Thoracic aorta (tissue), 2 donors: ENCODE results near the gene DBET. TPM values are rescaled to one million over a fixed set of nuclear protein-coding genes. Genes with fewer than 3 reads are reported as not detected.
"Not testable (repeated sequence)": the region's sequence is repeated elsewhere in the genome, so short reads cannot be mapped to it uniquely, and the experiment has no call there.

Experiments used
- ATAC-seq: fragments of 150-250 bp; one replicate; pipeline ENCODE4 v1.8.0; 2017; ENCODE audit warnings: low read depth; ENCODE audit not compliant: insufficient number of reproducible peaks, low FRiP score
- DNase-seq: peaks from one replicate; pipeline ENCODE4 v3.0.0-alpha.2; 2020; ENCODE audit warnings: low spot score
- H3K27ac ChIP-seq, 2 donors: fragments of 200-600 bp; sonication (generic); 1 replicate in 1 of 2; 2 replicates in 1 of 2; pipeline ENCODE4 v1.5.1; 2016; ENCODE audit warnings: mild to moderate bottlenecking in 2 of 2, moderate library complexity in 2 of 2
- H3K27me3 ChIP-seq: fragments of 200-600 bp; sonication (generic); replicated peaks from 2 replicates; pipeline ENCODE4 v1.6.0; 2016; ENCODE audit warnings: mild to moderate bottlenecking; ENCODE audit not compliant: insufficient read depth
- H3K36me3 ChIP-seq: fragments of 200-600 bp; sonication (generic); one replicate; pipeline ENCODE4 v1.5.1; 2016
- H3K4me1 ChIP-seq, 2 donors: fragments of 200-600 bp; sonication (generic); 1 replicate in 1 of 2; 2 replicates in 1 of 2; pipeline versions ENCODE4 v1.5.1 to v1.6.0; 2016; ENCODE audit warnings: low read depth in 2 of 2, mild to moderate bottlenecking in 1 of 2; ENCODE audit not compliant: control insufficient read depth in 1 of 2
- H3K4me3 ChIP-seq: fragments of 200-600 bp; sonication (generic); 2 replicates; pipeline ENCODE4 v1.5.1; 2016; ENCODE audit warnings: mild to moderate bottlenecking
- H3K9me3 ChIP-seq: fragments of 200-600 bp; sonication (generic); 2 replicates; pipeline ENCODE4 v1.5.1; 2016
- total RNA-seq, 2 donors: library from RNA; depleted of rRNA; stranded (reverse); fragments of >200 nt; gene quantifications; one replicate each; pipeline versions ENCODE4 v1.1.0 to v1.2.3, GENCODE V29; 2016
- TF ChIP-seq, protein P1 (sequence below): fragments of 200-600 bp; sonication (generic); IDR thresholded peaks from one replicate; pipeline ENCODE4 v1.5.1; 2019; ENCODE audit warnings: antibody characterized with exemption

DBET gene
- not detected for total RNA-seq

DNA sequence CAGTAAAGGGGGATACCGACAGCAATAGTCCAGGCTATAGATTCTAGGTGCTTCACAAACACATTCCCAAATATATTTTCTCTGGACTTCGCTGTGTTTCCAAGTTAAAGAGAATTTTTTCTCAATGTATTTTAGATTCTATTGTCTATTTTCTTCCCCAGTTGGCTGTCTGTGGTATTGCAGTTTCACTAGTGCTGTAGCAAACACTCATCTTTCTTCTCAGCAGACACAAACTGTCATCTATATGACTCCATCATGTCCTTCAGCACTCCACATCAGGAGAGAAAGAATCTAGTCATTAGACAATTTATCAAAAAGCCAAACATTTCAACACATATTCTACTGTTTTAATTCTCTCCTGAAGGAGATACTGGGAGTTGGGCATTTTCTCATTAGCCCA, at the start of gene DBET:
DBET (plus strand) TSS at position 161 of the 400 bp plus-strand sequence.
- H3K9me3 ChIP-seq, H3K36me3 ChIP-seq, ATAC-seq, H3K27me3 ChIP-seq, H3K27ac ChIP-seq, DNase-seq, H3K4me3 ChIP-seq, H3K4me1 ChIP-seq: not testable (repeated sequence)

DNA sequence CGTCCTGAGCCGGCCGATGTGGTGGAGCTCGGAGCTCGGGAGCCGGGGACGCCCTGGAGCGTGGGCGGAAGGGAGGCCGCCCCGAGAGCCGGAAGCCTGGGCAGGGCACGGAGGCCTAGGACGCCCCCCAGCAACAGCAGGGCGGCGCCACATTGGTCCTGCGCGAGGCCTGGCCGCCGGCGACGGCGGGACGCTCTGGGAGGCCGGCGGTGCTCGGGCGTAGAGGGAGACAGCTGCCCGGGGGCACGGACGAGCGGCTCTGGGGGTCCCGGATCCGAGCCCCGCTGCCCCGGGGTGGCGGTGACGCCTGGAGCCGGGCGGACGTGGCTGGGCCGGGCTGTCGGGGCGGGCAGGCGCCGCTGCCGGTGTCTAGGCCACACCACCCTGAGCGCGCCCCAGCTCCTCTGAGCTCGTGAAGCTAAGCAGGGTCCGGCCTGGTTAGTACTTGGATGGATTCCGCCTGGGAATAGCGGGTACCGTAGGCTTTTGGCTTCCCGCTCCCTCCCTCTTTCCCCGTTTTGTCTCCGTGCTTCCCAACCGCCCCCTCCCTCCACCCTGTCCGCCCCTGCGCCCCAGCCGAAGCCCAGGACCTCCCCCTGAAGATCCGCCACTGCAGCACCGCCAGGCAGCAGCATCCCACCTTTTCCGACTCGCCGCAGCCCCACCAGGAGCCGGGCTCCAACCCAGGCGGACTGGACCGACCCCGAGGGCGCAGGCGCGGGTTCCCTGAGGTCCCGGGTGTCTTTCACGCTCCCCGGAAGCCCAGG, 49.3 kb upstream of the DBET start:
- DNase-seq (no peak), ATAC-seq (no peak)
- no peaks in the 10 kb centered on the region for H3K9me3 ChIP-seq
- TF ChIP-seq, protein P1, sequence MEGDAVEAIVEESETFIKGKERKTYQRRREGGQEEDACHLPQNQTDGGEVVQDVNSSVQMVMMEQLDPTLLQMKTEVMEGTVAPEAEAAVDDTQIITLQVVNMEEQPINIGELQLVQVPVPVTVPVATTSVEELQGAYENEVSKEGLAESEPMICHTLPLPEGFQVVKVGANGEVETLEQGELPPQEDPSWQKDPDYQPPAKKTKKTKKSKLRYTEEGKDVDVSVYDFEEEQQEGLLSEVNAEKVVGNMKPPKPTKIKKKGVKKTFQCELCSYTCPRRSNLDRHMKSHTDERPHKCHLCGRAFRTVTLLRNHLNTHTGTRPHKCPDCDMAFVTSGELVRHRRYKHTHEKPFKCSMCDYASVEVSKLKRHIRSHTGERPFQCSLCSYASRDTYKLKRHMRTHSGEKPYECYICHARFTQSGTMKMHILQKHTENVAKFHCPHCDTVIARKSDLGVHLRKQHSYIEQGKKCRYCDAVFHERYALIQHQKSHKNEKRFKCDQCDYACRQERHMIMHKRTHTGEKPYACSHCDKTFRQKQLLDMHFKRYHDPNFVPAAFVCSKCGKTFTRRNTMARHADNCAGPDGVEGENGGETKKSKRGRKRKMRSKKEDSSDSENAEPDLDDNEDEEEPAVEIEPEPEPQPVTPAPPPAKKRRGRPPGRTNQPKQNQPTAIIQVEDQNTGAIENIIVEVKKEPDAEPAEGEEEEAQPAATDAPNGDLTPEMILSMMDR, result no peak
- no peak overlapping the region for H3K27ac ChIP-seq
- H3K4me1 ChIP-seq, result peaks cover 0 to 33% of the 10 kb centered on the region in 2 donors
- peak overlapping the region; percentile 49 for H3K4me3 ChIP-seq
- no peaks in the 10 kb centered on the region for H3K27me3 ChIP-seq
- no peaks in the 10 kb centered on the region for H3K36me3 ChIP-seq

DNA sequence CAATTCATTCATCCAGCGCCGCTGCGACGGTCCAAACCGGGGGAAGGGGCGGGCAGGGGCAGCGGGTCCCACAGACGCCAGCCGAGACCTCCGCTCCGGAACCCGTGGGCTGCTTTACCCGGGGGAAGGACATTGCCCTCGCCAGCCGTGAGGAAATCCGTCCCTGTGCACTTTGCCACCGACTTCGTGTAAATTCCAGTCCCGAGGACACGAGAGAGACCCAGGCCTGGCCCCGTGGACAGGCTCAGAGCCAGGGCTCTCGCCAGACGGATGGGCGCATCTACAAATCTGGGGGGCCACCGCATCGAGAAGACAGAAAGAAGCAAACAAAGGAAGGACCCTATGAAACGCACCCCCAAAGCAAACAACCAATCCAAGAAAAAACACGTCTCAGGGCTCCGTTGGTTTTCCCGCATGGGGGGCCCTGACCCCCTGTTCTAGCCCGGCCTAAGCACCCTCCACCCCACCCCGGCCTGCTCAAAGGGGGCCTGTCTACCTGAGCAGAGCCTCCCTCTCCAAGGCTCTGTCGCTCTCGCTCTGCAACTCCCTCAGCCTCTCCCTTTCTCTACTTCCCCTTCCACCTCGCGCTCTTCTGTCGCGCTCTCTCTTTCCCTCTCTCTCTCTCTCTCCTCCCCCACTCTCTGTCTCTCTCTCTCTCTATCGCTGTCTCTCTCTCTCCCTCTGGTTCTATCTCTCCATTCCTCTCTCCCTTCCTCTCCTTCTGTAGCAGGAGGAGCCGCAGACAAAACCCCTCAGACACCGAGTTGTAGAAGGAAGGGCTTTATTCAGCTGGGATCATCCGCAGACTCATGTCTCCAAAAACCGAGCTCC, 48.5 kb upstream of the DBET start:
- Histone ChIP-seq H3K4me1 (peaks cover under 1 to 41% of the 10 kb centered on the region in 2 donors), H3K36me3 (no peaks in the 10 kb centered on the region), H3K27ac (no peak overlapping the region), H3K4me3 (no peak overlapping the region), H3K27me3 (no peaks in the 10 kb centered on the region), H3K9me3 (no peaks in the 10 kb centered on the region)
- ATAC-seq, result no peak
- TF ChIP-seq, protein P1, result no peak
- no peak for DNase-seq

DNA sequence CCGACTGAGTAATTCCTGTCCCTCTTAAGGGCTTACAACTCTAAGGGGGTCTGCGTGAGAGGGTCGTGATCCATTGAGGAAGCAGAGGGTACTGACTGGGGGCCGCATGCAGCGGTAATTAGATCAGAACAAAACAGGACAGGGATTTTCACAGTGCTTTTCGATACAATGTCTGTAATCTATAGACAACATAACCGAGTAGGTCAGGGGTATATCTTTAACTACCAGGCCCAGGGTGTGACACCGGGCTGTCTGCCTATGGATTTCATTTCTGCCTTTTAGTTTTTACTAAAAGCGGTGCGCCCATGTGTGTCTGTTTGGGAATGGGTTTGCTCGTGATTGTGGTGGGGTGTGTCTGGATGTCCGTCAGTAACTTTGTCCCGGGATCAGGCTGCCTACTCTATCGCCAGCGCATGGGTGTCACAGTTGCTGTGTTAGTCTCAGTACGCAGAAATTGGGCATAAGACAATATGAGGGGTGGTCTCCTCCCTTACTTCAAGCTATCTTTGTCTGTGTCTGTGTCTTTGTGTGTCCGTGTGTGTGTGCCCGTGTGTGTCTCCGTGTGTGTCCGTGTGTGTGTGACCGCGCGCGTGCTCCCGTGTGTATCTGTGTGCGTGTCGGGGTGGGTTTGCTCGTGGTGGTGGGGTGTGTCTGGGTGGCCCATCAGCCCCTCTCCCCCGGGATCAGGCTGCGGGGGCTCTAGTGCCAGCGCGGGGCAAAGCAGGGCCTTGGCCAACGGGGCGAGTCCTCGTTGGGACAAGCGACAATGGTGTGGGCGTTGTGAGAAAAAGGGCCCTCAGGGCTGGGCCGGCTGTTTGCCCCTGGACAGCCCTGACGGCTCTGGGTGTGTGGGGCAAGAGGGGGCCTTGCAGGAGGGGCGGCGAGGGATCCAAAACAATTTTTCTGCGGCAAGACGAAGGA, 47.7 kb upstream of the DBET start:
- DNase-seq (no peak), ATAC-seq (no peak)
- H3K4me3 ChIP-seq, result peak overlapping the region; percentile 14
- TF ChIP-seq, protein P1, result no peak
- no peaks in the 10 kb centered on the region for H3K36me3 ChIP-seq
- H3K4me1 ChIP-seq, result peaks cover 7 to 49% of the 10 kb centered on the region in 2 donors
- H3K27me3 ChIP-seq, result no peaks in the 10 kb centered on the region
- no peaks in the 10 kb centered on the region for H3K9me3 ChIP-seq
- H3K27ac ChIP-seq, result no peak overlapping the region

DNA sequence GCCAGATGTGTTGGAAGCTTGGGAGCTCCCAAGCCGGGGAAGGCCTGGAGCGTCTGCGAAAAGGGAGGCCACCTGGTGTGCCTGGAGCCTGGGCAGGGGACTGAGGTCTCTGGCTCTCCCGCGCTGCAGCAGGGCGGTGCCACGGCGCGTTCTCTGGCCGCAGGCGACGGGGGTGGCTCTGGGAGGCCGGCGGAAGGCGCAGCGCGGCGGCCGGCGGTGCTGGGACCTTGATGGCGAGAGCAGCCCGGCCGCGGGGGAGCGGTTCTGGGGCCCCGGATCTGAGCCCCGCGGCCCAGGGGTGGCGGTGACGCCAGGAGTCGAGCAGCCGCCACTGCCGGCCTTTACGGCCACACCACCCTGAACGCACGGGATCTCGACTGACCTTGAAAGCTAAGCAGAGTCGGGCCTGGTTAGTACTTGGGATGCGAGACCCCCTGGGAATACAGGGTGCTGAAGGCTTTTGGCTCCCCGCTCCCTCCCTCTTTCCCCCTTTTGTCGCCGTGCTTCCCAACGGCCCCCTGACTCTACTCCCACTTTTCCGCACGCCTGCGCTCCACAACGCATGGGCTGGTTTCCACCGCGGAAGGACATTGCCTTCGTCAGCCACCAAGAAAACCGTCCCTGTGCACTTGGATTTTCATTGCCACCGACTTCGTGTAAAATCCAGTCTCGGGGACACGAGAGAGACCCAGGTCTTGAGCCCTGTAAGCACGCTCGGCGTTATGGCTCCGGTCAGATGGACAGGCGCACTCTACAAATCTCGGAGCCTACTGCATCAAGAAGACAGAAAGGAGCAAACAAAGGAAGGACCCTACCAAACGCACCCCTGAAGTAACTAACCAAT, 46.7 kb upstream of the DBET start:
- no peaks in the 10 kb centered on the region for H3K36me3 ChIP-seq
- TF ChIP-seq, protein P1, result no peak
- no peaks in the 10 kb centered on the region for H3K27me3 ChIP-seq
- ATAC-seq, result no peak
- DNase-seq, result no peak
- peaks cover 7 to 49% of the 10 kb centered on the region in 2 donors for H3K4me1 ChIP-seq
- H3K4me3 ChIP-seq, result peak overlapping the region; percentile 14
- no peaks in the 10 kb centered on the region for H3K9me3 ChIP-seq
- H3K27ac ChIP-seq, result no peak overlapping the region
